BJ (cell line): ENCODE measurements around the gene PPIL3. TPM values are rescaled to one million over a fixed set of nuclear protein-coding genes. Genes with fewer than 3 reads are reported as not detected.

Experiments
- CTCF ChIA-PET: fragments of 350-600 bp; formaldehyde crosslinking; extraction: SDS; loops from one replicate; lab custom pipeline; 2021; ENCODE audit warnings: antibody characterized with exemption, inconsistent platforms; lab: Yijun Ruan, JAX
- POLR2A ChIA-PET: fragments of 300-600 bp; sonication (Branson Sonifier 250); formaldehyde crosslinking; extraction: SDS; loops from one replicate; lab custom pipeline; 2021; ENCODE audit warnings: antibody characterized with exemption; lab: Charles Lee
- DNase-seq: peaks from one replicate; pipeline ENCODE4 v3.0.0-alpha.2; 2011; ENCODE audit warnings: low read depth
- H3K27me3 ChIP-seq: 2 replicates; pipeline ENCODE4 v1.6.0; 2011; ENCODE audit warnings: low read length; ENCODE audit not compliant: control insufficient read depth, insufficient read depth
- H3K36me3 ChIP-seq: 2 replicates; pipeline ENCODE4 v1.5.1; 2011; ENCODE audit warnings: low read length; ENCODE audit not compliant: control insufficient read depth, insufficient read depth
- H3K4me3 ChIP-seq: 2 replicates; pipeline ENCODE4 v1.5.1; 2011; ENCODE audit warnings: low read depth, mild to moderate bottlenecking, control low read depth, low read length
- polyA plus RNA-seq: library from polyadenylated mRNA; depleted of rRNA; stranded (reverse); fragments of >200 nt; gene quantifications from 2 replicates; pipeline ENCODE4 v1.2.3, GENCODE V29; 2011
- TF ChIP-seq, protein P1 (sequence below): IDR thresholded peaks from 2 replicates; pipeline ENCODE4 v1.5.1; 2011; ENCODE audit warnings: low read depth, mild to moderate bottlenecking, control low read depth, inconsistent platforms, low read length, moderate library complexity; ENCODE audit not compliant: insufficient read depth

The PPIL3 gene
- polyA plus RNA-seq, 1 experiment, result 20.8 TPM

GRCh38 chr2:200864176-200865034 lies 24.5 kb downstream of the PPIL3 start, which contains the start of gene CLK1:
CLK1 (minus strand) TSS chr2:200864658; CDS start chr2:200861862, 2,796 bp downstream.
- peak within 1 kb of the TSS; percentile 86 for H3K4me3 ChIP-seq
- H3K27me3 ChIP-seq, result no peaks in the 10 kb centered on the region
- ChIA-PET CTCF (interaction anchor here (0.9 to 1.2 kb wide), 2 partner anchors 19 to 42 kb away, joined by 3 to 4 read pairs; no protein-coding TSS in a partner anchor), POLR2A (interaction anchor here (0.8 kb wide), 1 partner anchor 25 kb away, joined by 6 read pairs; the partner anchor contains the start of genes NIF3L1 and PPIL3)
- H3K36me3 ChIP-seq, result peaks cover 2% of the 10 kb centered on the region; the same call in 1 of the 2 replicates
- TF ChIP-seq, protein P1, sequence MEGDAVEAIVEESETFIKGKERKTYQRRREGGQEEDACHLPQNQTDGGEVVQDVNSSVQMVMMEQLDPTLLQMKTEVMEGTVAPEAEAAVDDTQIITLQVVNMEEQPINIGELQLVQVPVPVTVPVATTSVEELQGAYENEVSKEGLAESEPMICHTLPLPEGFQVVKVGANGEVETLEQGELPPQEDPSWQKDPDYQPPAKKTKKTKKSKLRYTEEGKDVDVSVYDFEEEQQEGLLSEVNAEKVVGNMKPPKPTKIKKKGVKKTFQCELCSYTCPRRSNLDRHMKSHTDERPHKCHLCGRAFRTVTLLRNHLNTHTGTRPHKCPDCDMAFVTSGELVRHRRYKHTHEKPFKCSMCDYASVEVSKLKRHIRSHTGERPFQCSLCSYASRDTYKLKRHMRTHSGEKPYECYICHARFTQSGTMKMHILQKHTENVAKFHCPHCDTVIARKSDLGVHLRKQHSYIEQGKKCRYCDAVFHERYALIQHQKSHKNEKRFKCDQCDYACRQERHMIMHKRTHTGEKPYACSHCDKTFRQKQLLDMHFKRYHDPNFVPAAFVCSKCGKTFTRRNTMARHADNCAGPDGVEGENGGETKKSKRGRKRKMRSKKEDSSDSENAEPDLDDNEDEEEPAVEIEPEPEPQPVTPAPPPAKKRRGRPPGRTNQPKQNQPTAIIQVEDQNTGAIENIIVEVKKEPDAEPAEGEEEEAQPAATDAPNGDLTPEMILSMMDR, result no peak
- DNase-seq, result peak; percentile 61

- DNase-seq, result no peak
- CTCF ChIA-PET, result interaction anchor here (0.7 to 1.2 kb wide), 3 partner anchors 18 to 42 kb away, joined by 3 to 4 read pairs (median 3); no protein-coding TSS in a partner anchor
- TF ChIP-seq, protein P1, result no peak
- Histone ChIP-seq H3K4me3 (peak overlapping the region; percentile 86), H3K27me3 (no peaks in the 10 kb centered on the region), H3K36me3 (peaks cover 5% of the 10 kb centered on the region; the same call in 1 of the 2 replicates)
- POLR2A ChIA-PET, result no interaction called here
These were observed 25.1 kb downstream of the PPIL3 start for GRCh38 chr2:200863782-200864175.

DNA sequence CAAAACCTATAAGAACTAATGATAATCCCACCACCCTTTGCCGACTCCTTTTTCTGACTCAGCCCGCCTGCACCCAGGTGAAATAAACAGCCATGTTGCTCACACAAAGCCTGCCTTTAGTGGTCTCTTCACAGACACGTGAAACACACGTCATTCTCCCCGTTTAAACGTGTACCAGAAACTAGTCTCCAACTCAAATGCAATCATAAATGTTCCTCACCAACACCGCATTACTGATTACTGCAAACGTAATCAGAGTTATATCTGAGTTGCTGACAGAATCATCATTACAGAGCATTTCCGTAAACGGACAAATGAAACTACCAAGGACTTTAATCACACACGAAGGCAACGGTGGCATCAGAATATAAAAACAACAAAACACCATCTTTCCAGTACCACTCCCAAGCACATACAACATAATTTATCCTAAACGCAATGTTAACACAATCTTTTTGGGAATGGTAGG lies 26.3 kb downstream of the PPIL3 start:
- H3K27me3 ChIP-seq, result no peaks in the 10 kb centered on the region
- TF ChIP-seq, protein P1, result no peak
- ChIA-PET POLR2A (no interaction called here), CTCF (no interaction called here)
- H3K4me3 ChIP-seq, result peak overlapping the region; percentile 86
- DNase-seq, result no peak
- peaks cover 8% of the 10 kb centered on the region; the same call in 1 of the 2 replicates for H3K36me3 ChIP-seq

DNA sequence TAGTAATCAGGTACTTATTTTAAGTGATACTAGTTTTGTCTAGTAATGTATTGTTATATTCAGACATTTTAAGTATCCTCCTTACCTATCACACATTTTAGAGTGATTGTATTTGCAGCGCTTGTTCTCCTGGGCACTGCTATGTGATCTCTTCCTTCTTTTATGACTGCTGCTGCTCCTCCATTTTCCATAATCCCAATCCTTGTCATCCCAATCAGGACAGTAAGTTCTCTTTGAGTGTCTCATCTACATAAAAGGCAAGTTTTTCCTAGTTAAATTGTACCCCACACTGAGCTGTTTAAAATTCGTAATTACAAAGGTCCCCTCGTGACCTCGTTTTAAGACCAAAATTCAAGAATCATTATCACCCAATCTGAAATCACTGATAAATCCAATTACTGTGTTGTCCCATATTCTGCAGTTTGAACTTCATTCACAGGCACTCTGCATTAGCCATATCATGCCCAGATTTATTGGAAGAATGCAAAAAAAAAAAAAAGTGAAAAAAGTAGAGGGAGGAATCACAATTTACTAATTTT lies 27.2 kb downstream of the PPIL3 start:
- no peak for DNase-seq
- no peaks in the 10 kb centered on the region for H3K27me3 ChIP-seq
- peak overlapping the region; percentile 86 for H3K4me3 ChIP-seq
- ChIA-PET POLR2A (no interaction called here), CTCF (no interaction called here)
- TF ChIP-seq, protein P1, result no peak
- peaks cover 12% of the 10 kb centered on the region for H3K36me3 ChIP-seq
